ENCODE data around the gene POLR1B. TPM values are rescaled to one million over a fixed set of nuclear protein-coding genes. Genes with fewer than 3 reads are reported as not detected.
"Not testable (repeated sequence)": the region's sequence is repeated elsewhere in the genome, so short reads cannot be mapped to it uniquely, and the experiment has no call there.

The POLR1B gene
- total and polyA plus RNA-seq, 11 donors: 3.3 to 15.5 (median 9.0) TPM

GRCh38 chr2:112615051-112615450 is 72.8 kb downstream of the POLR1B start:
- H3K9me3 ChIP-seq: no peaks in the 10 kb centered on the region
- intact Hi-C loops (cut with DNase I): loop anchor here in 1 of 10 donors (5.0 kb wide), 1 partner anchor 117 kb away; no protein-coding TSS in a partner anchor
- TF ChIP-seq CTCF (IDR thresholded peaks at IDR 0.05): no peak
- no peak for TF ChIP-seq POLR2A (IDR thresholded peaks at IDR 0.05)
- WGBS, 4 donors: 89 to 98% (median 97%) methylated on average over 8 of the region's 8 CpGs
- no peaks in the 10 kb centered on the region for H3K4me1 ChIP-seq
- H3K27ac ChIP-seq: no peak overlapping the region
- no peak overlapping the region for H3K4me3 ChIP-seq
- no peaks in the 10 kb centered on the region for H3K27me3 ChIP-seq
- no peak for DNase-seq
- no peaks in the 10 kb centered on the region for H3K36me3 ChIP-seq
- ATAC-seq: no peak

- H3K9me3 ChIP-seq, ATAC-seq, H3K36me3 ChIP-seq, H3K4me1 ChIP-seq, H3K4me3 ChIP-seq, DNase-seq, H3K27ac ChIP-seq, H3K27me3 ChIP-seq: not testable (repeated sequence)
- 90 to 99% (median 94%) methylated on average over 2 of the region's 2 CpGs for WGBS, 4 donors
- intact Hi-C loops (cut with DNase I): loop anchor here in 1 of 10 donors (5.0 kb wide), 1 partner anchor 117 kb away; no protein-coding TSS in a partner anchor
Observed at GRCh38 chr2:112615798-112616197, 73.5 kb downstream of the POLR1B start.

GRCh38 chr2:112618383-112618782 is 76.1 kb downstream of the POLR1B start:
- DNase-seq (peak in 1 of 5 donors; percentile 55), ATAC-seq (peak in 2 of 4 donors; percentile 53 to 73)
- intact Hi-C loops (cut with DNase I): loop anchor here in 1 of 10 donors (5.0 kb wide), 1 partner anchor 114 kb away; no protein-coding TSS in a partner anchor
- Histone ChIP-seq H3K27ac (no peak overlapping the region), H3K36me3 (no peaks in the 10 kb centered on the region), H3K9me3 (no peaks in the 10 kb centered on the region), H3K27me3 (no peaks in the 10 kb centered on the region), H3K4me1 (no peaks in the 10 kb centered on the region), H3K4me3 (no peak overlapping the region)
- WGBS, 4 donors: 69 to 95% (median 78%) methylated on average over 5 to 6 of the region's 6 CpGs
- TF ChIP-seq CTCF (IDR thresholded peaks at IDR 0.05) (no peak), POLR2A (IDR thresholded peaks at IDR 0.05) (no peak)

DNA sequence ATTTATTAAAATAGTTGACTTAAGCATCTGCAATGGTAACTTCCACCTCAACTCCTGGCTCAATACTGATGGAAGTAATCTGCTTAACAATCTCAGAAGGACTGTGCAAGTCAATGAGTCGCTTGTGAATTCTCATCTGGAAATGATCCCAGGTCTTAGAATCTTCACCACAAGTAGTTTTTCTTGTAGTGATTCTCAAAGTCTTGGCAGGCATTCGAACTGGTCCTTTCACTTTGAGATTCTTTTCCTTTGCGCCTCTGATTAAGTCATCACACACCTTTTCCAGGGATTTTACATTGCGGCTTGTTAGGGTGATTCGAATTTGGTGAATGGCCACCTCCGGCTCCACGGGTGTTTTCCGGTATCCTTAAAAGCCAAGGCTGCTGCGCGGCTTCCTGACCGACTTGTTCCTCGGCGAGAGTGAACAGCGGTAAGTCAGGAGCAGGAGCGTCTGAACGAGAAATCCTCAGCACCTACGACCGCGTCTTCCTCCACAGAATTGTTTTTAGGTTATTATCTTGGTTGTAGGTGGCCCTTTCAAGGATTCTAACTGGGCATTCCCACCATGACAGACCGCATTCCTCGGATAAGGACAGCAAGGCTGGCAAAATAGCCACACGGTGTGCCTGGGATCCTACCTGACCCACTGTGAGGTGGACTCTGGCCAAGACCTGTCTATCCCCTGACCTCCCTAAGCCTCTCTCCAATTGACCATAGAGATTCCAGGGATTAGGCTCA is 79.7 kb downstream of the POLR1B start:
- Histone ChIP-seq H3K36me3 (no peaks in the 10 kb centered on the region), H3K9me3 (no peaks in the 10 kb centered on the region), H3K4me1 (peaks cover 0 to 33% (median 7%) of the 10 kb centered on the region in 12 donors), H3K27ac (peak overlapping the region in 1 of 12 donors; percentile 30), H3K4me3 (no peak overlapping the region), H3K27me3 (no peaks in the 10 kb centered on the region)
- peak in 1 of 5 donors; percentile 9 for DNase-seq
- intact Hi-C loops (cut with DNase I): loop anchor here in 1 of 10 donors (5.0 to 10.0 kb wide), 2 partner anchors 73 to 105 kb away; no protein-coding TSS in a partner anchor
- no peak for ATAC-seq
- no peak for TF ChIP-seq CTCF (IDR thresholded peaks at IDR 0.05)
- TF ChIP-seq POLR2A (IDR thresholded peaks at IDR 0.05): no peak
- WGBS, 4 donors: 81 to 85% (median 84%) methylated on average over 22 of the region's 22 CpGs
